Neuronal stem cell (in vitro differentiated cells): ENCODE results near the gene RCBTB1.
A peak's percentile ranks its signal among the peaks of the same experiment; 100 is the strongest.

ENCODE experiments used
- DNase-seq: peaks from one replicate; pipeline ENCODE4 v3.0.0-alpha.2; 2013; ENCODE audit warnings: low spot score
- H2AFZ ChIP-seq: one replicate; pipeline ENCODE4 v1.6.1; 2013; ENCODE audit warnings: mild to moderate bottlenecking, low read length, inconsistent platforms
- H2AK5ac ChIP-seq: 2 replicates; pipeline ENCODE4 v1.6.1; 2013; ENCODE audit warnings: low read depth, mild to moderate bottlenecking, inconsistent platforms, low read length, moderate library complexity, mixed read lengths
- H2BK120ac ChIP-seq: 2 replicates; pipeline ENCODE4 v1.6.1; 2013; ENCODE audit warnings: low read depth, mild to moderate bottlenecking, inconsistent platforms, low read length, moderate library complexity, mixed read lengths
- H2BK12ac ChIP-seq: one replicate; pipeline ENCODE4 v1.6.1; 2013; ENCODE audit warnings: low read length, inconsistent platforms
- H2BK15ac ChIP-seq: 2 replicates; pipeline ENCODE4 v1.6.1; 2013; ENCODE audit warnings: mild to moderate bottlenecking, low read length, inconsistent platforms, mixed read lengths
- H2BK5ac ChIP-seq: one replicate; pipeline ENCODE4 v1.6.1; 2013; ENCODE audit warnings: inconsistent platforms, mild to moderate bottlenecking, low read length, moderate library complexity
- H3K14ac ChIP-seq: one replicate; pipeline ENCODE4 v1.6.1; 2013; ENCODE audit warnings: low read length, inconsistent platforms
- H3K18ac ChIP-seq: 2 replicates; pipeline ENCODE4 v1.6.1; 2013; ENCODE audit warnings: low read length, inconsistent platforms
- H3K23ac ChIP-seq: 2 replicates; pipeline ENCODE4 v1.6.1; 2013; ENCODE audit warnings: low read depth, mild to moderate bottlenecking, mixed read lengths, low read length, inconsistent platforms; ENCODE audit not compliant: poor library complexity
- H3K27ac ChIP-seq: replicated peaks from 3 replicates; pipeline ENCODE4 v1.5.1; 2013; ENCODE audit warnings: low read length, inconsistent platforms
- H3K27me3 ChIP-seq, 3 experiments: 2 replicates each; pipeline ENCODE4 v1.6.1; 2013; ENCODE audit warnings: low read length in 3 of 3, mild to moderate bottlenecking in 2 of 3, inconsistent platforms in 1 of 3, low read depth in 1 of 3, mixed read lengths in 1 of 3, moderate library complexity in 1 of 3; ENCODE audit not compliant: control insufficient read depth in 3 of 3, insufficient read depth in 3 of 3
- H3K36me3 ChIP-seq, 2 donors: replicated peaks in 1 of 2; 2 replicates each; pipeline ENCODE4 v1.6.1; 2013; ENCODE audit warnings: low read length in 2 of 2; ENCODE audit not compliant: control insufficient read depth in 2 of 2, insufficient read depth in 2 of 2
- H3K4ac ChIP-seq: 2 replicates; pipeline ENCODE4 v1.6.1; 2013; ENCODE audit warnings: inconsistent platforms, mild to moderate bottlenecking, low read length, moderate library complexity
- H3K4me1 ChIP-seq, 2 donors: 1 replicate in 1 of 2; 2 replicates in 1 of 2; pipeline ENCODE4 v1.6.1; 2013; ENCODE audit warnings: low read length in 2 of 2, low read depth in 1 of 2; ENCODE audit not compliant: control insufficient read depth in 2 of 2, insufficient read depth in 1 of 2
- H3K4me2 ChIP-seq: one replicate; pipeline ENCODE4 v1.6.1; 2013; ENCODE audit warnings: mild to moderate bottlenecking, low read length, inconsistent platforms; ENCODE audit not compliant: insufficient read depth, poor library complexity, severe bottlenecking
- H3K4me3 ChIP-seq, 2 donors: 2 replicates each; pipeline ENCODE4 v1.5.1; 2013; ENCODE audit warnings: low read length in 2 of 2, mild to moderate bottlenecking in 2 of 2, inconsistent platforms in 1 of 2, moderate library complexity in 1 of 2
- H3K79me1 ChIP-seq: one replicate; pipeline ENCODE4 v1.6.1; 2013; ENCODE audit warnings: low read depth, mild to moderate bottlenecking, inconsistent platforms, low read length, moderate library complexity
- H3K9ac ChIP-seq: one replicate; pipeline ENCODE4 v1.6.1; 2013; ENCODE audit warnings: mild to moderate bottlenecking, low read depth, low read length, inconsistent platforms; ENCODE audit not compliant: poor library complexity
- H3K9me3 ChIP-seq, 2 donors: replicated peaks in 1 of 2; 2 replicates each; pipeline versions ENCODE3 to v1.6.1; 2013; ENCODE audit warnings: low read length in 2 of 2, mild to moderate bottlenecking in 2 of 2, inconsistent platforms in 1 of 2, low read depth in 1 of 2, mixed read lengths in 1 of 2, moderate library complexity in 1 of 2; ENCODE audit not compliant: control insufficient read depth in 2 of 2, insufficient read depth in 1 of 2
- H4K8ac ChIP-seq: one replicate; pipeline ENCODE4 v1.6.1; 2013; ENCODE audit warnings: low read depth, mild to moderate bottlenecking, inconsistent platforms, low read length, moderate library complexity
- H4K91ac ChIP-seq: one replicate; pipeline ENCODE4 v1.6.1; 2013; ENCODE audit warnings: low read length, low read depth, mild to moderate bottlenecking, inconsistent platforms; ENCODE audit not compliant: poor library complexity
- WGBS, 2 donors: extraction: QIAGEN DNeasy Blood & Tissue Kit; methylation state at CpG; one replicate each; pipeline ENCODE4 v1.1.7; 2013; ENCODE audit warnings: missing lambda C conversion rate in 2 of 2, mixed read lengths in 1 of 2; ENCODE audit not compliant: insufficient read length in 2 of 2, insufficient replicate concordance in 1 of 2; ENCODE audit errors: extremely low coverage in 2 of 2; 5-methylcytosine and 5-hydroxymethylcytosine counted together

The RCBTB1 gene

DNA sequence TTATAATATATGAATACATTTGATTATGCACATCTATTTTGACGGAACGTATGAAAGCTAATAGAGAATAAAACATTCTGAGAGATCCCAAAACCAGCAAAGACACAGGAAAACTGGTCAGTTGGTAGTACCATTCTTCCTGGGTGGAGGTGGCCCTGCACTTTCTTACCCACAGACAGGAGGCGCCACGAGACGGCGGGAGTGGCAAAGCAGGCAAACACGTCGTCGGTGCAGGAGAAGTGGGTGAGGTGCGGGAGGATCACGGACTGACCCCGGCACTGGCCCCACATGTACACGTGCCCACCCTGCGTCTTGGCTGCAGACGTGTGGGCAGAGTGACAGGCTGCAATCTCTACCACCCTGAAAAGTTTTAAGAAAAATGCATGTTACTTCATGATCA is 36.1 kb downstream of the RCBTB1 start:
- Histone ChIP-seq H3K4me3 (no peak overlapping the region), H2AFZ (no peak overlapping the region), H3K18ac (no peak overlapping the region), H3K27me3 (no peaks in the 10 kb centered on the region), H3K36me3 (peaks cover 5 to 85% of the 10 kb centered on the region in 2 donors), H3K4ac (no peak overlapping the region), H3K9ac (peak overlapping the region; percentile 44), H3K14ac (no peak overlapping the region), H3K79me1 (peaks cover 1% of the 10 kb centered on the region), H3K4me2 (no peak overlapping the region), H4K91ac (no peak overlapping the region), H3K9me3 (no peaks in the 10 kb centered on the region), H3K27ac (no peak overlapping the region), H3K23ac (no peak overlapping the region), H2BK5ac (no peak overlapping the region), H2AK5ac (no peak overlapping the region), H2BK12ac (no peak overlapping the region), H2BK15ac (no peak overlapping the region), H2BK120ac (no peak overlapping the region), H3K4me1 (no peaks in the 10 kb centered on the region), H4K8ac (no peak overlapping the region)
- WGBS, 2 donors, result no CpG with 5 or more reads among the region's 15 CpGs
- DNase-seq, result no peak

- H2BK120ac ChIP-seq, result no peak overlapping the region
- DNase-seq, result no peak
- no peaks in the 10 kb centered on the region for H3K4me1 ChIP-seq
- no peaks in the 10 kb centered on the region for H3K9me3 ChIP-seq
- H3K4me2 ChIP-seq, result no peak overlapping the region
- no peak overlapping the region for H2BK12ac ChIP-seq
- no peak overlapping the region for H3K14ac ChIP-seq
- H4K8ac ChIP-seq, result no peak overlapping the region
- H2BK5ac ChIP-seq, result no peak overlapping the region
- WGBS, 2 donors, result no CpG with 5 or more reads among the region's 9 CpGs
- no peak overlapping the region for H3K18ac ChIP-seq
- H2BK15ac ChIP-seq, result no peak overlapping the region
- H2AFZ ChIP-seq, result no peak overlapping the region
- H3K36me3 ChIP-seq, result peaks cover 6 to 91% of the 10 kb centered on the region in 2 donors
- no peak overlapping the region for H3K23ac ChIP-seq
- no peak overlapping the region for H3K9ac ChIP-seq
- no peaks in the 10 kb centered on the region for H3K27me3 ChIP-seq
- H2AK5ac ChIP-seq, result no peak overlapping the region
- H3K4me3 ChIP-seq, result no peak overlapping the region
- H3K27ac ChIP-seq, result no peak overlapping the region
- no peak overlapping the region for H4K91ac ChIP-seq
- peaks cover 1% of the 10 kb centered on the region for H3K79me1 ChIP-seq
- no peak overlapping the region for H3K4ac ChIP-seq
Measured at GRCh38 chr13:49546561-49546960, 38.8 kb downstream of the RCBTB1 start.

GRCh38 chr13:49545661-49546060 is 39.7 kb downstream of the RCBTB1 start:
- H3K27me3 ChIP-seq, result no peaks in the 10 kb centered on the region
- H2BK5ac ChIP-seq, result no peak overlapping the region
- no peak overlapping the region for H3K27ac ChIP-seq
- no peak overlapping the region for H4K91ac ChIP-seq
- H2BK15ac ChIP-seq, result no peak overlapping the region
- no peak overlapping the region for H3K14ac ChIP-seq
- no peak overlapping the region for H2BK12ac ChIP-seq
- no peak overlapping the region for H3K23ac ChIP-seq
- H2BK120ac ChIP-seq, result no peak overlapping the region
- H3K9me3 ChIP-seq, result no peaks in the 10 kb centered on the region
- peaks cover 1% of the 10 kb centered on the region for H3K79me1 ChIP-seq
- no peak for DNase-seq
- no peak overlapping the region for H3K18ac ChIP-seq
- no peak overlapping the region for H3K4me2 ChIP-seq
- no peak overlapping the region for H4K8ac ChIP-seq
- no peak overlapping the region for H3K4ac ChIP-seq
- peaks cover 4 to 95% of the 10 kb centered on the region in 2 donors for H3K36me3 ChIP-seq
- WGBS, 2 donors, result no CpG with 5 or more reads among the region's 4 CpGs
- H3K4me3 ChIP-seq, result no peak overlapping the region
- H2AK5ac ChIP-seq, result no peak overlapping the region
- H2AFZ ChIP-seq, result no peak overlapping the region
- H3K9ac ChIP-seq, result no peak overlapping the region
- no peaks in the 10 kb centered on the region for H3K4me1 ChIP-seq

- Histone ChIP-seq H4K91ac (no peak overlapping the region), H3K27ac (no peak overlapping the region), H2AFZ (no peak overlapping the region), H3K4me1 (no peaks in the 10 kb centered on the region), H3K36me3 (peaks cover 4 to 93% of the 10 kb centered on the region in 2 donors), H2BK5ac (no peak overlapping the region), H3K9ac (no peak overlapping the region), H2BK12ac (no peak overlapping the region), H3K23ac (no peak overlapping the region), H3K9me3 (no peaks in the 10 kb centered on the region), H2BK120ac (no peak overlapping the region), H3K79me1 (no peaks in the 10 kb centered on the region), H2BK15ac (no peak overlapping the region), H3K4me2 (no peak overlapping the region), H3K4ac (no peak overlapping the region), H3K27me3 (no peaks in the 10 kb centered on the region), H2AK5ac (no peak overlapping the region), H3K14ac (no peak overlapping the region), H3K18ac (no peak overlapping the region), H4K8ac (no peak overlapping the region), H3K4me3 (no peak overlapping the region)
- no peak for DNase-seq
- no CpG with 5 or more reads among the region's 3 CpGs for WGBS, 2 donors
Measured at GRCh38 chr13:49543656-49544055, 41.7 kb downstream of the RCBTB1 start.
